ENCODE measurements around the gene RPL22.
A peak's percentile ranks its signal among the peaks of the same experiment; 100 is the strongest.

Gene RPL22

GRCh38 chr1:6205849-6206519 lies 6.6 kb upstream of the RPL22 start, which contains the start of gene RNF207:
Gene RNF207 (plus strand): TSS chr1:6206119. CDS start chr1:6206536, 417 bp downstream.
- peak; percentile 31 to 79 (median 48) for DNase-seq (ENCODE audit: low read depth in 3 of 3)

GRCh38 chr1:6202256-6202655 lies 2.9 kb upstream of the RPL22 start:
- no peak for DNase-seq (ENCODE audit: low read depth in 3 of 3)

DNA sequence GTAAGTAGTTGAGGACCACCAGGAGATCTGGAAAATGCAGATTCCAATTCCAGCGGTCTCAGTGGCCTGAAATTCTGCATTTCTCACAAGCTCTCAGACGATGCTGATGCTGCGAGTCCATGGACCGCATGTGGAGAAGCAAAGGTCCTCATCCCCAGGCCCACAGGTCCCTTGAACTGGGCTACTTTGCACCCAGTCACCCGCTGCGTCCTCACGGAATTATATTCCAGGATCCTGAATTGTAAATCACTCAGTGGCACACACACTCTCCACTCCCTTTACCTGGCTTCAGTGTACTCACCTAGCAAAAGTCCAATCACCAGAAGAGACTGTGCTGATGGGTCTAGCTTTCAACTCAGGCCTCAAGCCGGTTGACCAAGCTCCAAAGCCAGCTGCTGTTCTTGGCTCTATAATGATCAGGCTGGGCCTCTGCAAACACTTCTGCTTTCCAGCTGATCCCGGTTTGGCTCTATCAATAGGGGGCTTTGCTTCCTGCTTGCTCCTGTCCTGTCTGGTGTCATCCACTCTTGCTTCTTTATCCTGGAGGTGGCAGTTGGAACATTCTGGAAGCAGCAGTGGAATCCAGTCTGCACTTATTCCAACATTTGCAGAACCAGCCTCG lies 904 bp upstream of the RPL22 start:
- no peak for DNase-seq (ENCODE audit: low read depth in 3 of 3)

- no peak for DNase-seq (ENCODE audit: low read depth in 3 of 3)
These were observed 623 bp downstream of the RPL22 start for GRCh38 chr1:6198646-6199297.

DNA sequence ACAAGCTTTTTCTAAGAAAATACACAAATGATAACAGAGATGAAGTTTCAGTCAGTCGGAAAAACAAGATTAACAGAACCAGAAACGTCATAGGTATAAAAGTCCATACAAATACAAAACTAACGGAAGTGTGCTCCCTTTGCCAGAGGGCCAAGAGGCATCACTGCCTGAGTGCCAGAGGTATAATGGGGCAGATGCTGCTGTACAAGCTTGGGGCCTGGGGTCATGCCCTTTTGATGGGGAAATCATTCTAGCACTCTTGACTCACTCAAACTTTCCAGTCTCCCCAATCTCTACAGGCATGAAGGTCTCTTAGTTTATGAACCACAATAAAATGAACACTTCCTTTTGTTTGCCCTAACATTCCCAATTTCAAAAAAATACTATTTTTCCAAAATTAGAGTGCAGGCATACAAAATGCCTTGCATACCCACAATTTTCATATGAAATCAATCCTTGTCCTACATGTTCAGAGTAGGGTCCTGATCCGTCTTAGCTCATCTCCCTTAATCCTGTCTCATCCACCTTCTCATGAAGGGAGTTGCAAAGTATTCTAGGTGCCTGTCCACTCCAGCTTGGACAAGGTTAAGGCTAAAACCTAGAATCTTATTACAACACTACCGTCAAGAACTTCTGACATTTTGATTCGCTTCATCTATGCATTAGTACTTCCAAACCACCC lies 1.5 kb downstream of the RPL22 start:
- no peak for DNase-seq (ENCODE audit: low read depth in 3 of 3)

DNA sequence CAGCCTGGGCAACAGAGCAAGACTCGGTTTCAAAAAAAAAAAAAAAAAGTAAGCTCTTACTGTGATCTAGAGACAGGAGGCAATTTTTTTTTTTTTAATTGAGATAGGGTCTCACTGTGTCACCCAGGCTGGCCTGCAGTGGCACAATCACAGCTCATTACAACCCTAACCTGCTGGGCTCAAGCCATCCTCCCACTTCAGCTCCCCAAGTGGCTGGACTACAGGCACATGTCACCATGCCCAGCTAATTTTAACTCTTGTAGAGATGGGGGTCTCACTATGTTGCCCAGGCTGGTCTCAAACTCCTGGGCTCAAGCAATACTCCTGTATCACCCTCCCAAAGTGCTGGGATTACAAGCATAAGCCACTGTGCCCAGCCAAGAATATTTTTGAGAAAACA lies 7.4 kb downstream of the RPL22 start:
- DNase-seq (ENCODE audit: low read depth in 3 of 3) = no peak

DNA sequence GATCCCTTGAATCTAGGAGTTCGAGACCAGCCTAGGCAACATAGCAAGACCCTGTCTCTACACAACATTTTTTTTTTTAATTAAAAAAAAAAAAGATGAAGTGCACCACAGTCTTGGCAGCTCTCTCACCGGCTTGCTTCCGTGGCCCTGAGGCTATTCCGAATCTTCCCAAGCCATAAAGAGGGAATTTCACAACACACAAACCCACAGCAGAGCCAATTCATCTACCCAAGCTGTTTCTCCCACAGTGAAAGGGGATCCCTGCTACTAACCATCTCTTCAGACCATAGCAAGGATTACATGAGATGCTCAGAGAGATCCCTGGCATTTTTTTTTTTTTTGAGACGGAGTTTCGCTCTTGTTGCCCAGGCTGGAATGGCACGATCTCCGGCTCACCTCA lies 10.9 kb downstream of the RPL22 start:
- no peak for DNase-seq (ENCODE audit: low read depth in 3 of 3)

DNA sequence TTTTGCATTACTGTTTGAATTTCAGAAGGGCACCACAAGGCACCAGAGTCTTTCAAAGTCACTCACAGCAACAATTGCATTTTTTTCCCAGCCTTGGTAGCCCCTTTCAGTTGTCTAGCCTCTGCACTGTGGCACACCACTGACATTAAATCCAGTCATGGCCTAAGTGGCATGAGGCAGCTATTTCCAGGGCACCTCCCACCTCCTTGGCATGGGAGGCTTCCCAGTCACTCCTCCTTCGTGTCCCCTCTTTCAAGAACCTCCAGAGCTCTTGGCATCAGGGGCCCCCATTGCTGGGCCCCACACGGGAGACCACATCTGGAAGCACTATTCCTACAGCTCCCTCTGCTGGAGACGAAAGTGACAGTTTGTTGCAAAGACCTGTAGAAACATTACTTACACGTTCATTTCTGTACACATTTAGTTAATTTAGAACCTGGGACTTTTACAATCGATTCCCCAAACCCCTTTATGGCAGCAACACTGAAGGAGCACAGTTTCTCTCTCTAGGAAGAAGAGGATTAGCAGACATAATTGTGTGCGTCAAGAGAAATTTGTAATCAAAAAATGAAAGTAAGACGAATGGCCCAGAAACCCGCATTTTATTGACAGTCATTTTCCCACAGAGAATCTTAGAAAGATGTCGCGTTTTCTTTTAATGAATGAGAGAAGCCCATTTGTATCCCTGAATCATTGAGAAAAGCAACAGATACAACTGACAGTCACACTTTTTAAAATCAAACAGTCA lies 13.6 kb downstream of the RPL22 start:
- no peak for DNase-seq (ENCODE audit: low read depth in 3 of 3)

DNA sequence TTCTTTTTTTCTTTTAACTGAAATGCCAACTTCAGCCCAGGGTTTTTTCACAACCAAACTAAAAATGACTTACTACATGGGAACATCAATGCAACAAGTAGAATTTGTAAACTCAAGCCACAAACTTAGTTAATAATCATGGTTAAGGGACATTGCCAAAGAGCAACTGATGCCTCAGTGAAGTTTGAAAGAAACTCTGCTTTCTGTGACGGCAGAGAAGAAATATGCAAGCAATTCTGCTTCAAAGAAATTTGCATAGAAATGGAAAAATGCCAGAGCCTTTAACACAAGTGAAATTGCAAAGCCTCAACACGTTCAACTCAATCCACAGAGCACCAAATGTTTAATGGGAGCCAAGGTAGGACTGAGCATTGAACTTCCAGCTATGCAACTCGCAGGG lies 14.2 kb downstream of the RPL22 start:
- DNase-seq (ENCODE audit: low read depth in 3 of 3) = no peak

GRCh38 chr1:6184083-6184783 lies 15.2 kb downstream of the RPL22 start:
- DNase-seq (ENCODE audit: low read depth in 3 of 3) = no peak

- DNase-seq (ENCODE audit: low read depth in 3 of 3) = no peak
These were observed 15.8 kb downstream of the RPL22 start for GRCh38 chr1:6183520-6183989.

- DNase-seq (ENCODE audit: low read depth in 3 of 3) = no peak
These were observed 18.0 kb downstream of the RPL22 start for GRCh38 chr1:6181347-6181770.

GRCh38 chr1:6180707-6181311 lies 18.6 kb downstream of the RPL22 start:
- no peak for DNase-seq (ENCODE audit: low read depth in 3 of 3)

DNA sequence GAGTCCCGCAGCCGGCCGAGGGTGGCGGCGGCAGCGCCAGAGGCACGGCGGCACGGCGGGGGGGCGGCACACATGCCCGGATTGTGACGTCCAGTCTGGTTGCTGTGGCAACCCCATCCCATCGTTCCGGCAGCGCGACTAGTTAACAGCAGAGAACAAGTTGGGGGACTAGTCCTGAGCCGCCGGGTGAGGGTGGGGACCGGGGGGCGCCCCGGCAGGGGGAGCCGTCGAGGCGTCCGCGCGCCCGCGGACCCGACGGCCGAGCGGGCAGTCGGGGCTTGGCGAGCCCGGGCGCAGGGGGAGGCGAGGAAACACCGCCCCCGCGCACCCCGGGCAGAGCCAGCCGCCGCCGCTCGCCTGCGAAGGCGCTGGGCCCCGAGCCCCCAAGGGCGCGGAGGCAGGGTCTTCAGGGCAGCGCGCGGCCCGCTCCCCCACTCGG lies 19.1 kb downstream of the RPL22 start, which contains the start of gene CHD5:
Gene CHD5, minus strand, starts transcription at position 54 of the 439 bp plus-strand sequence. CDS start 298 bp downstream, outside the sequence.
- DNase-seq (ENCODE audit: low read depth in 3 of 3) = no peak

GRCh38 chr1:6179564-6180175 lies 19.7 kb downstream of the RPL22 start:
- no peak for DNase-seq (ENCODE audit: low read depth in 3 of 3)

- DNase-seq (ENCODE audit: low read depth in 3 of 3) = no peak
These were observed 20.4 kb downstream of the RPL22 start for GRCh38 chr1:6178751-6179563.

- no peak for DNase-seq (ENCODE audit: low read depth in 3 of 3)
These were observed 21.6 kb downstream of the RPL22 start for GRCh38 chr1:6177681-6178380.

DNA sequence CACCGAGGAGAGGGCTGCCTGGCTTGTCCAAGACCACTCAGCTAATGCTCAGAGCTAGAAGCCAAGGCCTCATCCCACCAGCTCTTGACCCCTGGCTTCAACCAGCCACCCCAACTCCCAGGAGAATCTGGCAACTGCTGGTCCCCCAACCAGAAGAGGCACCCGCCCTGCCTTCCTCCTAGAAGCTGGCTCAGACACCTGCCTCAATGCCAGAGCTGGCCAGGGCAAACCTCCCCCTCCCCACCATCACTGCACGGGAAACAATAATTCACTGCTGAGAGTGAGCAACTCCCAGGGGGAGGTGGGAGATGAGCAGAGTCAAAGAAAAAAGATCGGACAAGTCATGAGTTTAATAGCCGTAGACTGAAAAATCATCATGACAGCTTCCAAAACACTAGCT lies 22.6 kb downstream of the RPL22 start:
- DNase-seq (ENCODE audit: low read depth in 3 of 3) = no peak
